Sigmoid colon (tissue), 7 donors: Measurements from ENCODE around the gene ZBTB45. TPM values are rescaled to one million over a fixed set of nuclear protein-coding genes. Genes with fewer than 3 reads are reported as not detected.
A peak's percentile ranks its signal among the peaks of the same experiment; 100 is the strongest.

Experiments
- DNase-seq: peaks from one replicate; pipeline ENCODE4 v3.0.0-alpha.2; 2019
- H3K27ac ChIP-seq, 4 donors: fragments of 200-600 bp; sonication (generic); one replicate each; pipeline ENCODE4 v1.5.1; 2016 to 2019; ENCODE audit warnings: mild to moderate bottlenecking in 1 of 4
- H3K27me3 ChIP-seq, 3 donors: fragments of 200-600 bp; sonication (generic); one replicate each; pipeline ENCODE4 v1.5.1; 2019; ENCODE audit warnings: mild to moderate bottlenecking in 1 of 3
- H3K36me3 ChIP-seq, 4 donors: fragments of 200-600 bp; sonication (generic); one replicate each; pipeline ENCODE4 v1.5.1; 2016 to 2019
- H3K4me1 ChIP-seq, 4 donors: fragments of 200-600 bp; sonication (generic); one replicate each; pipeline ENCODE4 v1.5.1; 2017 to 2019
- H3K4me3 ChIP-seq, 4 donors: fragments of 200-600 bp; sonication (generic); one replicate each; pipeline ENCODE4 v1.5.1; 2017 to 2019; ENCODE audit warnings: mild to moderate bottlenecking in 2 of 4, moderate library complexity in 1 of 4
- H3K9me3 ChIP-seq, 4 donors: fragments of 200-600 bp in 3 of 4; sonication (generic) in 3 of 4; one replicate each; pipeline versions ENCODE4 v1.5.1 to v1.6.1; 2013 to 2019
- CTCF ChIP-seq, 4 experiments: fragments of 450-650 bp in 3 of 4; fragments of 200-600 bp in 1 of 4; IDR thresholded peaks; one replicate each; pipeline ENCODE4 v1.5.1; 2016 to 2019; ENCODE audit warnings: antibody characterized with exemption in 4 of 4, mild to moderate bottlenecking in 3 of 4, moderate library complexity in 2 of 4
- EP300 ChIP-seq, 4 donors: sonication (generic); formaldehyde crosslinking; IDR thresholded peaks; one replicate each; pipeline ENCODE4 v1.6.1; 2017; ENCODE audit warnings: antibody characterized with exemption in 4 of 4
- POLR2A ChIP-seq, 2 donors: fragments of 450-650 bp; IDR thresholded peaks; one replicate each; pipeline ENCODE4 v1.6.1; 2016; ENCODE audit warnings: antibody characterized with exemption in 2 of 2, mild to moderate bottlenecking in 2 of 2, moderate library complexity in 2 of 2
- POLR2AphosphoS5 ChIP-seq, 4 donors: sonication (generic); formaldehyde crosslinking; IDR thresholded peaks; one replicate each; pipeline ENCODE4 v1.6.1; 2017; ENCODE audit warnings: antibody characterized with exemption in 4 of 4
- whole genome bisulfite sequencing, 2 donors: extraction: QIAGEN DNeasy Blood & Tissue Kit; methylation state at CpG; one replicate each; pipeline ENCODE4 v1.1.7; 2013; 5-methylcytosine and 5-hydroxymethylcytosine counted together
- intact Hi-C: fragments of 100-400 bp; cut with DNase I; formaldehyde crosslinking; loops from one replicate; pipeline ENCODE4 v1.15.1; 2023
- polyA plus RNA-seq, 3 donors: library from polyadenylated mRNA; stranded (reverse); fragments of 200-250 nt; gene quantifications; one replicate each; pipeline ENCODE4 v1.2.3, GENCODE V29; 2013
- total RNA-seq, 4 donors: library from RNA; depleted of rRNA; stranded (reverse); fragments of >200 nt; gene quantifications; one replicate each; pipeline ENCODE4 v1.1.0, GENCODE V29; 2016
- donor health status: healthy with polysubstance abuse.
- donor health status: Bipolar disorder and iron deficiency.
- donor health status: healthy.

ZBTB45 gene
- total and polyA plus RNA-seq, 7 donors, result 4.9 to 13.8 (median 8.2) TPM

- peak overlapping the region; percentile 76 to 85 (median 80) for H3K27ac ChIP-seq
- intact Hi-C loops, result loop anchor here (2.0 kb wide), 1 partner anchor 48 kb away; the partner anchor contains the start of gene ZNF324B
- H3K9me3 ChIP-seq, result no peaks in the 10 kb centered on the region
- peak overlapping the region; percentile 48 to 60 (median 54) for H3K4me3 ChIP-seq
- TF ChIP-seq POLR2A (IDR thresholded peaks at IDR 0.05) (no peak), POLR2AphosphoS5 (IDR thresholded peaks at IDR 0.05) (peak; percentile 51 to 83 (median 74))
- WGBS, 2 donors, result 2 to 4% methylated on average over 60 of the region's 60 CpGs
- no peaks in the 10 kb centered on the region for H3K36me3 ChIP-seq
- H3K27me3 ChIP-seq, result no peaks in the 10 kb centered on the region
- H3K4me1 ChIP-seq, result peaks cover 0 to 23% (median 20%) of the 10 kb centered on the region in 4 donors
- DNase-seq, result peak; percentile 100
These were observed 20.3 kb downstream of the ZBTB45 start for GRCh38 chr19:58499021-58499927.

DNA sequence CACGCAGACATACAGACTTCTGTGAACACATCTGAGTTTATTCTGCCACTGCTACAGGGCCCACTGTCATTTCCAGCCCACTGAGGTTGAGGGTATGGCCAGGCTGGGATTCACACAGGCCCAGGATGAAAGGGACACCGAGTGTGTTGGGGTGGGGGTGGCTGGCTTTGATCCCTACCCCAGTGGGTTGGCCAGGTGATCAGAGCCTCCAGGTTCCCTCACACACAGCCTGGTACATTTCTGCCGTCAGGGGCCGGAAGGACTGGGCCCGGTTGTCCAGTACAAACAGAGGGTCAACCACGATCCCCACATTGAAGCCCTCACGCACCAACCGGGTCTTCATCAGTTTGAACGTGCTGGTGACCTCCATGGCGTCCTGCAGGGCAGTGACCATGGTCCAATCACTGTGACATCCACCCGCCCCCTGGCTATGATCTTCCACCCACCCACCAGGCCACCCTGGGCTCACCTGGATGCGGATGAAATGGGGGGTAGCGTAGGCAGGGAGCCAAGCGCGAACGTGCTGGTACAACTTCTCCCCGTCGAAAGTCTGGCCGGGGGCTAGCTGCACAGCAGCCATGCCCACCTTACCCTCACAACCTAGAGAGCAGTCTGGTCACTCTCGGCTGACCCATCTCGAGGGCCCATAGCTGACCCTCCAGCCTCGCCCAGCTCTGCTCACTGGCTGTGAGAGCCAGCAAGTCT lies 21.1 kb downstream of the ZBTB45 start:
- H3K4me1 ChIP-seq, result peaks cover 0 to 23% (median 20%) of the 10 kb centered on the region in 4 donors
- peak overlapping the region; percentile 10 to 85 (median 78) for H3K27ac ChIP-seq
- intact Hi-C loops, result loop anchor here (2.0 kb wide), 1 partner anchor 48 kb away; the partner anchor contains the start of gene ZNF324B
- 61 to 86% methylated on average over 22 of the region's 22 CpGs for WGBS, 2 donors
- no peak for DNase-seq
- no peak for TF ChIP-seq POLR2A (IDR thresholded peaks at IDR 0.05)
- no peak for TF ChIP-seq POLR2AphosphoS5 (IDR thresholded peaks at IDR 0.05)
- no peak for TF ChIP-seq CTCF (IDR thresholded peaks at IDR 0.05)
- TF ChIP-seq EP300 (IDR thresholded peaks at IDR 0.05), result no peak
- H3K4me3 ChIP-seq, result peak overlapping the region; percentile 48 to 60 (median 54)
- no peaks in the 10 kb centered on the region for H3K9me3 ChIP-seq
- no peaks in the 10 kb centered on the region for H3K36me3 ChIP-seq
- H3K27me3 ChIP-seq, result no peaks in the 10 kb centered on the region

GRCh38 chr19:58497634-58498170 lies 21.9 kb downstream of the ZBTB45 start:
- Histone ChIP-seq H3K27me3 (no peaks in the 10 kb centered on the region), H3K4me3 (no peak overlapping the region), H3K27ac (no peak overlapping the region), H3K36me3 (no peaks in the 10 kb centered on the region), H3K9me3 (no peaks in the 10 kb centered on the region), H3K4me1 (peaks cover 0 to 23% (median 20%) of the 10 kb centered on the region in 4 donors)
- TF ChIP-seq CTCF (IDR thresholded peaks at IDR 0.05) (no peak), EP300 (IDR thresholded peaks at IDR 0.05) (no peak), POLR2AphosphoS5 (IDR thresholded peaks at IDR 0.05) (no peak), POLR2A (IDR thresholded peaks at IDR 0.05) (no peak)
- no peak for DNase-seq
- WGBS, 2 donors, result 87 to 92% methylated on average over 8 of the region's 8 CpGs
- intact Hi-C loops, result loop anchor here (2.0 kb wide), 1 partner anchor 47 kb away; the partner anchor contains the start of gene ZNF324B

DNA sequence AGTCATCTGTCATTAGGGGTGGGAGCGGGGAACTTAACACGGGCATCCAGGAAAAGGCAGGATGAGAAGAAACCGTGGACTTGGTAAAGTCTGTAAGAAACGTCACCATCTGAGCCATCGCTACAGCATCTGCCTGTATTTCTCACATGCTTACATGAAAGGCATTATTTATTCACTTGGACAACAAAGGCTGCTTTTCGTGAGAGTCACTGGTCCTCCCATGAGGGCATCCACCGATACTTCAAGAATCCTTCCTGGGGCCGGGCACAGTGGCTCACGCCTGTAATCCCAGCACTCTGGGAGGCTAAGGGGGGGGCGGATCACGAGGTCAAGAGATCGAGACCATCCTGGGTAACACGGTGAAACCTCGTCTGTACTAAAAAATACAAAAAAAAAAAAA lies 27.3 kb downstream of the ZBTB45 start:
- intact Hi-C loops, result no loop called here
- no peaks in the 10 kb centered on the region for H3K27me3 ChIP-seq
- TF ChIP-seq CTCF (IDR thresholded peaks at IDR 0.05), result no peak
- no peak for TF ChIP-seq EP300 (IDR thresholded peaks at IDR 0.05)
- no peak for TF ChIP-seq POLR2A (IDR thresholded peaks at IDR 0.05)
- TF ChIP-seq POLR2AphosphoS5 (IDR thresholded peaks at IDR 0.05), result no peak
- H3K9me3 ChIP-seq, result no peaks in the 10 kb centered on the region
- no peak for DNase-seq
- H3K4me3 ChIP-seq, result no peak overlapping the region
- H3K4me1 ChIP-seq, result no peaks in the 10 kb centered on the region
- no peak overlapping the region for H3K27ac ChIP-seq
- H3K36me3 ChIP-seq, result no peaks in the 10 kb centered on the region
- 92 to 93% methylated on average over 14 of the region's 14 CpGs for WGBS, 2 donors
